Neural cell (in vitro differentiated cells): Measurements from ENCODE around the gene EFNA4. TPM values are rescaled to one million over a fixed set of nuclear protein-coding genes. Genes with fewer than 3 reads are reported as not detected.

Experiments used
- H2AFZ ChIP-seq: fragments of 200-600, 300-800 bp; sonication (generic), shearing (Covaris generic); 2 replicates; pipeline ENCODE4 v1.6.0; 2014; ENCODE audit warnings: low read depth, mild to moderate bottlenecking, antibody characterized with exemption, low read length, moderate library complexity
- H3F3A ChIP-seq: fragments of 200-600 bp; shearing (Covaris generic); 2 replicates; pipeline ENCODE4 v1.6.1; 2016; ENCODE audit warnings: mild to moderate bottlenecking, moderate library complexity, mixed read lengths, antibody characterized with exemption, low read length; ENCODE audit not compliant: insufficient read depth, poor library complexity, severe bottlenecking
- H3K27ac ChIP-seq: fragments of 200-600, 300-800 bp; sonication (generic), shearing (Covaris generic); 2 replicates; pipeline ENCODE4 v1.5.1; 2014; ENCODE audit warnings: mild to moderate bottlenecking, low read length, moderate library complexity
- H3K27me3 ChIP-seq: fragments of 300-800, 200-600 bp; sonication (generic), shearing (Covaris generic); 2 replicates; pipeline ENCODE4 v1.6.0; 2014; ENCODE audit warnings: mild to moderate bottlenecking, low read depth, low read length, moderate library complexity; ENCODE audit not compliant: insufficient read depth
- H3K36me3 ChIP-seq: fragments of 300-800, 200-600 bp; sonication (generic), shearing (Covaris generic); 2 replicates; pipeline ENCODE4 v1.5.1; 2014; ENCODE audit warnings: mild to moderate bottlenecking, antibody characterized with exemption, low read length, moderate library complexity; ENCODE audit not compliant: insufficient read depth
- H3K4me2 ChIP-seq: fragments of 300-800, 200-600 bp; sonication (generic), shearing (Covaris generic); 2 replicates; pipeline ENCODE4 v1.6.0; 2014; ENCODE audit warnings: mild to moderate bottlenecking, low read length
- H3K4me3 ChIP-seq: fragments of 300-800, 200-600 bp; sonication (generic), shearing (Covaris generic); 2 replicates; pipeline ENCODE4 v1.5.1; 2014; ENCODE audit warnings: mild to moderate bottlenecking, low read length, moderate library complexity
- H3K79me2 ChIP-seq: fragments of 200-600 bp; shearing (Covaris generic); replicated peaks from 2 replicates; pipeline ENCODE4 v1.6.0; 2014; ENCODE audit warnings: mild to moderate bottlenecking, low read length, moderate library complexity; ENCODE audit not compliant: insufficient read depth
- H3K9ac ChIP-seq: fragments of 300-800, 200-600 bp; sonication (generic), shearing (Covaris generic); 2 replicates; pipeline ENCODE4 v1.6.1; 2016; ENCODE audit warnings: mild to moderate bottlenecking, low read length, mixed read lengths
- H3K9me2 ChIP-seq: fragments of 200-600 bp; shearing (Covaris generic); 2 replicates; pipeline ENCODE4 v1.6.1; 2016; ENCODE audit warnings: mild to moderate bottlenecking, low read length, mixed read lengths; ENCODE audit not compliant: insufficient read depth
- H3K9me3 ChIP-seq: fragments of 200-600, 300-800 bp; sonication (generic), shearing (Covaris generic); 2 replicates; pipeline ENCODE4 v1.6.1; 2016; ENCODE audit warnings: mild to moderate bottlenecking, mixed run types, low read length, moderate library complexity, mixed read lengths
- H4K20me1 ChIP-seq: fragments of 200-600 bp; shearing (Covaris generic); 2 replicates; pipeline ENCODE4 v1.6.1; 2016; ENCODE audit warnings: mild to moderate bottlenecking, mixed run types; ENCODE audit not compliant: insufficient read depth
- EP300 ChIP-seq: fragments of 450-650 bp; conservative IDR thresholded peaks from 2 replicates; pipeline ENCODE4 v1.6.1; 2014; ENCODE audit warnings: antibody characterized with exemption, mild to moderate bottlenecking, moderate library complexity; ENCODE audit not compliant: poor library complexity, severe bottlenecking
- EZH2 ChIP-seq: fragments of 200-600, 300-800 bp; shearing (Covaris generic), sonication (generic); IDR thresholded peaks from 2 replicates; pipeline ENCODE4 v1.6.1; 2014; ENCODE audit warnings: antibody characterized with exemption, low read length, borderline replicate concordance, mild to moderate bottlenecking; ENCODE audit not compliant: insufficient read depth, poor library complexity, severe bottlenecking
- RAD21 ChIP-seq: fragments of 450-650 bp; conservative IDR thresholded peaks from 2 replicates; pipeline ENCODE4 v1.6.1; 2014; ENCODE audit warnings: antibody characterized with exemption, mild to moderate bottlenecking, moderate library complexity
- SMC3 ChIP-seq: fragments of 450-650 bp; conservative IDR thresholded peaks from 2 replicates; pipeline ENCODE4 v1.6.1; 2014; ENCODE audit warnings: antibody characterized with exemption, mild to moderate bottlenecking, moderate library complexity; ENCODE audit not compliant: poor library complexity
- TAF1 ChIP-seq: IDR thresholded peaks from 2 replicates; pipeline ENCODE4 v1.6.1; 2012; ENCODE audit warnings: low read depth
- polyA plus RNA-seq: library from polyadenylated mRNA; depleted of rRNA; stranded (reverse); fragments of >200 nt; gene quantifications from 2 replicates; pipeline ENCODE4 v1.2.3, GENCODE V29; 2014
- TF ChIP-seq, protein P1 (sequence below): fragments of 450-650 bp; IDR thresholded peaks from 2 replicates; pipeline ENCODE4 v1.5.1; 2014; ENCODE audit warnings: antibody characterized with exemption, mild to moderate bottlenecking, moderate library complexity; ENCODE audit not compliant: poor library complexity, severe bottlenecking
- TF ChIP-seq, protein P2 (sequence below): IDR thresholded peaks from 2 replicates; pipeline ENCODE4 v1.6.1; 2012; ENCODE audit warnings: borderline replicate concordance

Gene EFNA4
- polyA plus RNA-seq, 1 donor from 2014 or later: 1.2 TPM

DNA sequence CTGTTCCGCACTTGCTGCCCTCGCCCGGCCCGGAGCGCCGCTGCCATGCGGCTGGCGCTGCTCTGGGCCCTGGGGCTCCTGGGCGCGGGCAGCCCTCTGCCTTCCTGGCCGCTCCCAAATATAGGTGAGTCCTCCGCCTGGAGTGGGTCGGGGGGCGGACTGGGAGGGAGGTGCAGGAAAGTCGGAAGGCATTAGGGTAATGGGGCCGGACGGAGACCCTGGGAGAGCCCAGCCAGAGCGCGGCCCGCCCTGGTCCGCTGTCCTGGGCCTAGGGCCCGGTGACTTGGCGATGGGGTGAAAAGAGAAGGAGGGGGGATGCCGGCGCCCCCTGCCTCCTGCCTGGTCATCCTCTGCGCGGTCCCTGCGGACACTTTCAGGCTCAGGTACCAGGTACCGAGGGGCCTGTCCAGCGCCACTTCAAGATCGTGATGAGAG is 12.2 kb upstream of the EFNA4 start:
- H3K9me3 ChIP-seq: no peaks in the 10 kb centered on the region
- H2AFZ ChIP-seq: peak overlapping the region; percentile 60
- H3K27ac ChIP-seq: no peak overlapping the region

DNA sequence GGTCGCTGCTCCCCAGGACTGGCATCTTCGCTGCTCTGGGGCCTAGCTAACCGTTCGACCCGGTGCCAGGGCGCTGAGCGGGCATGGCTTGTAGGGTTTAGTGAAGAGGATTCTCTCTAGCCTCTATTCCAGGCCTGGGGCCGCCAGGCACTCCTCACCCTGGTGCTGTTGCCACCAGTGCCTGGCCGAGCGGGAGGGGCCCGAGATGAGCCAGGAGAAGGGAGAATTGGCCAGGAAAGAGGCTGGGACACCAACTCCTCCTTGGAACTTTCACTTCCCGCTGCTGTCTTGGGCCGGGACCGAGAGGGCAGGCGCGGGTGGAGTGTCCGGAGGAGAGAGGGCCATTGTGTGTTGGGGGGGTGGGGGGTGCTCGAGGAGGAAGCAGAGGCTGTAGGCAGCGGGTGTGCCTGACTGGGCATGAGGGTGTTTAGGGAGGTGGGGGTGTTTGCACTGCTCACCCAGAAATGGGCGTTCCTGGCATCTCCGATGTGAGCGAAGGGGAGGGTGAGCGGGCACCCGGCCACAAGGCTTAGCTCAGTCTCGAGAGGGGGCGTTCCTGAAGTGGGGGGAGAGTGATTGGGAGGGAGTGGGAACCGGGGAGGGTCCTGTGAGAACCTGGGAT is 11.7 kb upstream of the EFNA4 start:
- Histone ChIP-seq H3K27ac (no peak overlapping the region), H3F3A (no peaks in the 10 kb centered on the region), H4K20me1 (no peaks in the 10 kb centered on the region), H3K36me3 (no peaks in the 10 kb centered on the region), H3K4me2 (peak overlapping the region; percentile 95), H3K4me3 (peak overlapping the region; percentile 73), H3K9ac (peak overlapping the region; percentile 74), H3K79me2 (no peaks in the 10 kb centered on the region), H3K9me3 (no peaks in the 10 kb centered on the region), H3K9me2 (no peaks in the 10 kb centered on the region), H3K27me3 (no peaks in the 10 kb centered on the region), H2AFZ (peak overlapping the region; percentile 60)
- TF ChIP-seq SMC3 (no peak), EZH2 (no peak), RAD21 (no peak), EP300 (no peak)
- TF ChIP-seq, protein P1, sequence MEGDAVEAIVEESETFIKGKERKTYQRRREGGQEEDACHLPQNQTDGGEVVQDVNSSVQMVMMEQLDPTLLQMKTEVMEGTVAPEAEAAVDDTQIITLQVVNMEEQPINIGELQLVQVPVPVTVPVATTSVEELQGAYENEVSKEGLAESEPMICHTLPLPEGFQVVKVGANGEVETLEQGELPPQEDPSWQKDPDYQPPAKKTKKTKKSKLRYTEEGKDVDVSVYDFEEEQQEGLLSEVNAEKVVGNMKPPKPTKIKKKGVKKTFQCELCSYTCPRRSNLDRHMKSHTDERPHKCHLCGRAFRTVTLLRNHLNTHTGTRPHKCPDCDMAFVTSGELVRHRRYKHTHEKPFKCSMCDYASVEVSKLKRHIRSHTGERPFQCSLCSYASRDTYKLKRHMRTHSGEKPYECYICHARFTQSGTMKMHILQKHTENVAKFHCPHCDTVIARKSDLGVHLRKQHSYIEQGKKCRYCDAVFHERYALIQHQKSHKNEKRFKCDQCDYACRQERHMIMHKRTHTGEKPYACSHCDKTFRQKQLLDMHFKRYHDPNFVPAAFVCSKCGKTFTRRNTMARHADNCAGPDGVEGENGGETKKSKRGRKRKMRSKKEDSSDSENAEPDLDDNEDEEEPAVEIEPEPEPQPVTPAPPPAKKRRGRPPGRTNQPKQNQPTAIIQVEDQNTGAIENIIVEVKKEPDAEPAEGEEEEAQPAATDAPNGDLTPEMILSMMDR: no peak
- TF ChIP-seq, protein P2, sequence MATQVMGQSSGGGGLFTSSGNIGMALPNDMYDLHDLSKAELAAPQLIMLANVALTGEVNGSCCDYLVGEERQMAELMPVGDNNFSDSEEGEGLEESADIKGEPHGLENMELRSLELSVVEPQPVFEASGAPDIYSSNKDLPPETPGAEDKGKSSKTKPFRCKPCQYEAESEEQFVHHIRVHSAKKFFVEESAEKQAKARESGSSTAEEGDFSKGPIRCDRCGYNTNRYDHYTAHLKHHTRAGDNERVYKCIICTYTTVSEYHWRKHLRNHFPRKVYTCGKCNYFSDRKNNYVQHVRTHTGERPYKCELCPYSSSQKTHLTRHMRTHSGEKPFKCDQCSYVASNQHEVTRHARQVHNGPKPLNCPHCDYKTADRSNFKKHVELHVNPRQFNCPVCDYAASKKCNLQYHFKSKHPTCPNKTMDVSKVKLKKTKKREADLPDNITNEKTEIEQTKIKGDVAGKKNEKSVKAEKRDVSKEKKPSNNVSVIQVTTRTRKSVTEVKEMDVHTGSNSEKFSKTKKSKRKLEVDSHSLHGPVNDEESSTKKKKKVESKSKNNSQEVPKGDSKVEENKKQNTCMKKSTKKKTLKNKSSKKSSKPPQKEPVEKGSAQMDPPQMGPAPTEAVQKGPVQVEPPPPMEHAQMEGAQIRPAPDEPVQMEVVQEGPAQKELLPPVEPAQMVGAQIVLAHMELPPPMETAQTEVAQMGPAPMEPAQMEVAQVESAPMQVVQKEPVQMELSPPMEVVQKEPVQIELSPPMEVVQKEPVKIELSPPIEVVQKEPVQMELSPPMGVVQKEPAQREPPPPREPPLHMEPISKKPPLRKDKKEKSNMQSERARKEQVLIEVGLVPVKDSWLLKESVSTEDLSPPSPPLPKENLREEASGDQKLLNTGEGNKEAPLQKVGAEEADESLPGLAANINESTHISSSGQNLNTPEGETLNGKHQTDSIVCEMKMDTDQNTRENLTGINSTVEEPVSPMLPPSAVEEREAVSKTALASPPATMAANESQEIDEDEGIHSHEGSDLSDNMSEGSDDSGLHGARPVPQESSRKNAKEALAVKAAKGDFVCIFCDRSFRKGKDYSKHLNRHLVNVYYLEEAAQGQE: no peak

More for the DNA sequence above, 12.2 kb upstream of the EFNA4 start:
- Histone ChIP-seq H3K9ac (peak overlapping the region; percentile 74), H3K4me3 (peak overlapping the region; percentile 73), H3K9me2 (no peaks in the 10 kb centered on the region), H4K20me1 (no peaks in the 10 kb centered on the region), H3K4me2 (peak overlapping the region; percentile 95), H3F3A (no peaks in the 10 kb centered on the region), H3K79me2 (no peaks in the 10 kb centered on the region), H3K27me3 (no peaks in the 10 kb centered on the region), H3K36me3 (no peaks in the 10 kb centered on the region)
- TF ChIP-seq TAF1 (no peak), RAD21 (no peak), SMC3 (no peak), EZH2 (no peak), EP300 (no peak)
- TF ChIP-seq, protein P2: no peak
- TF ChIP-seq, protein P1: no peak
